Brain pericyte (primary cell): ENCODE measurements around the gene HSPA4.
"Not testable (repeated sequence)": the region's sequence is repeated elsewhere in the genome, so short reads cannot be mapped to it uniquely, and the experiment has no call there.

Source experiments
- DNase-seq: peaks from one replicate; pipeline ENCODE4 v3.0.0-alpha.2; 2012; ENCODE audit warnings: low read depth, low spot score

The HSPA4 gene

DNA sequence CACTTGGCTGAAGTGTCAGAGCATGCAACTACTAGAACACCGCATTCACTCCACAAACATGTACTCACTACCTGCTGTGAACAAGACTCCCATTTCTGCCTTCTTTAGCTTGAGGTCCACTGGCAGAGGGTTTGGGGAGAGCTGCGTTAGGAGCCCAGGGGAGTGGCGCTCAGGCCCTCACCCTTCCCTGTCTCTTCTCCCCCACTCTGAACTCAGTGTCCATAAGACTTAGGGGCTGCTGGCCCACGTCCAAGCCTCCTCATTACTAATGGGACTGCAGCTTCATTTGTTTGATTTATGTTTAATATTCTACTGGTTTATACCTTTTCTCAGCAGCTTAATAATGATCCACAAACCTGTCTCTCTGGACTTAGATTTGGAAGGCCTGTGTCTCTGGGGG, 70.9 kb downstream of the HSPA4 start:
- no peak for DNase-seq

- DNase-seq, result no peak
These were observed 71.5 kb downstream of the HSPA4 start for GRCh38 chr5:133123297-133123696.

DNA sequence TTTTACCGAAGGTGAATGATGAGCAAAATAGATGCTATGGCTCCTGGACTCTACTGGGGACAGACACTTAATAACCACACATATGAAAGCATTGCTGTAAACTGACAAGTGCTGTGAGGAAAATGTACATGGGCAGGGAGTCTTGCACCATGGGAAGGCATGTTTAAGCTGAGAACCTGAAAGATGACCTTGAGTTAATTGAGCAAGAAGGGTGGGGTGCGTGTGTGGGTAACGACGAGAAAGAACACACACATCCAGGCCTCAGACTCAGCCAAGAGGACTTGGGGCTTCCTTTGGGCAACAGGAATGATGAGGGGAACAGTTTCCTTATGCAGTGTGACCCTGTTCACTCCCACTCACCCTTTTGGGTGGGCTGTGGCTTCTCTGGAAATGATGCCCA, 73.1 kb downstream of the HSPA4 start:
- DNase-seq, result no peak

GRCh38 chr5:133128066-133128465, 76.3 kb downstream of the HSPA4 start:
- DNase-seq, result no peak

GRCh38 chr5:133129289-133129688, 77.5 kb downstream of the HSPA4 start:
- DNase-seq, result no peak

- DNase-seq, result no peak
These were observed 78.1 kb downstream of the HSPA4 start for GRCh38 chr5:133129950-133130349.

DNA sequence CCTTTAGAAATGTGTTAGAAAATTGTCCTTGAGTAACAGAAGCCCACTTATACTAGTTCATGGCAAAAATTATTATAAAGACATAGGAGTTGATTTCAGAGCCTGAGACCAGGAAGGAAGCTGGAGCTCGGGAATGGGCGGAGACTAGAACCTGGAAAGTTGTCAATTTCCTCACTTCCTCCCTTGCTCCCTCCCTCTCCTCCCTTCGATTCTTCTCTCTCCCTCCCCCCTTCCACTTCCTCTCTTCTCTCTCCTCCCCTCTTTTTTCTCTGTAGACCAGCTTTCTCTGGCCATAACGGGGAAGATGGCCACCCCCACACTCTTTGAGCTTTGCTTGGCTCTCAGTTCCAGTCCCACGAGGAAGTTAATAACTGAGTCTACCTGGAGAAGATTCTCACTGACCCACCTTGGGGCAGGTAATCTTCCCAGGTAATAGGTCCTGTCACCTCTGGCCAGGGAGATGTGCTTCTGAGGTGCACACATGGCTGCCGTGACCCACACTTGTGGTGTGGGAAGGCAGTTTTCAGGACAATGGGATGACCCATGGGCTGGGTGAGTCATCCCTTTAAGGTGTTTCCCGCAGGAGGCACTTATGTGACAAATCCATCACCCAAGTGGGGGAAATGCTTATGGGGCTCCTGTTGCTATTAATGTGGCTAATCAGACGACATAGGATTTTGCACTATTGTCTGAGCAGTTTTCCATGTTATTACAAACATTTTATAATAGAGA, 78.7 kb downstream of the HSPA4 start:
- no peak for DNase-seq

- DNase-seq, result no peak
These were observed 80.9 kb downstream of the HSPA4 start for GRCh38 chr5:133132717-133133116.

- not testable (repeated sequence) for DNase-seq
These were observed 81.4 kb downstream of the HSPA4 start for GRCh38 chr5:133133241-133133640.

- not testable (repeated sequence) for DNase-seq
These were observed 85.1 kb downstream of the HSPA4 start for GRCh38 chr5:133136890-133137289.

DNA sequence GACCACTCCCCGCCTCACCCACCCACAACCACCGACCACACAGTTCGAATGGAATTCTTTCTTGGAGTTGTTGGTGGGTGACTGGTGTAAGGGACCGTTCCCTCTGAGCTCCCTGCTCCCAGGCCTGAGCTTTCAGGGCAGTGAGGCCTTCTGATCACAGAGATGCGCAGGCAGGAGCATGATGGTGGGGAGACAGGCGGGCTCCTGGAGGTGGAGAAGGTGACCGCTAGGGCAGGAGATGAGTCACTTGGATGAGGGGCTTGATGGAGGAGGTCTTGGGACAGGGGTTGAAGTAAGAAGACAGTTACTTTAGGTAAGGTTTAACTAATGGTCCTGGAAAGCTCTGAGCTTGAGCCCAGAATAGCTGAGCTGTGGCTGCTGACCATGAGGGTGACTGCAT, 88.5 kb downstream of the HSPA4 start:
- no peak for DNase-seq

GRCh38 chr5:133141746-133142145, 89.9 kb downstream of the HSPA4 start:
- no peak for DNase-seq

- no peak for DNase-seq
These were observed 91.0 kb downstream of the HSPA4 start for GRCh38 chr5:133142782-133143181.

- DNase-seq, result no peak
These were observed 92.6 kb downstream of the HSPA4 start for GRCh38 chr5:133144245-133144981.

GRCh38 chr5:133145436-133146170, 93.8 kb downstream of the HSPA4 start:
- no peak for DNase-seq

GRCh38 chr5:133147411-133147810, 95.6 kb downstream of the HSPA4 start:
- no peak for DNase-seq

- DNase-seq, result no peak
These were observed 96.2 kb downstream of the HSPA4 start for GRCh38 chr5:133147815-133148567.

DNA sequence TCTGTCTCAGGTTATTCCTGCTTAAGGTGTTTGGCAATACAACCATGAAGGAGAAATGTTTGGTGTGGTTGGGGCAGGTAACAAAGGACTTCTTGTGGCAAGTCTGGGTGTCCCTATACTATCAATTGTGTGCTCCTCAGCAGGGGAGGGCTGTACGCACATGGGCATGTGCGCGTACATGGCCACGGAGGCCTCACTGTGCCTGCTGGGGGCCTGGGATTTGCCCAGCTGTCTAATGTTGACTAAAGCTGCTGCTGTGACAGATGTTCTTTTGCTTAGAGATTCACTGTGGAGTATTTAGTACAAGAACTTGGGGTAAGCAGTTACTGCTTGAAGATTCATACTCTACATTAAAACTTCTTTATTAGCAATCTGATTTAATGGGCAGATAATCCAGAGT, 97.5 kb downstream of the HSPA4 start:
- DNase-seq, result no peak

DNA sequence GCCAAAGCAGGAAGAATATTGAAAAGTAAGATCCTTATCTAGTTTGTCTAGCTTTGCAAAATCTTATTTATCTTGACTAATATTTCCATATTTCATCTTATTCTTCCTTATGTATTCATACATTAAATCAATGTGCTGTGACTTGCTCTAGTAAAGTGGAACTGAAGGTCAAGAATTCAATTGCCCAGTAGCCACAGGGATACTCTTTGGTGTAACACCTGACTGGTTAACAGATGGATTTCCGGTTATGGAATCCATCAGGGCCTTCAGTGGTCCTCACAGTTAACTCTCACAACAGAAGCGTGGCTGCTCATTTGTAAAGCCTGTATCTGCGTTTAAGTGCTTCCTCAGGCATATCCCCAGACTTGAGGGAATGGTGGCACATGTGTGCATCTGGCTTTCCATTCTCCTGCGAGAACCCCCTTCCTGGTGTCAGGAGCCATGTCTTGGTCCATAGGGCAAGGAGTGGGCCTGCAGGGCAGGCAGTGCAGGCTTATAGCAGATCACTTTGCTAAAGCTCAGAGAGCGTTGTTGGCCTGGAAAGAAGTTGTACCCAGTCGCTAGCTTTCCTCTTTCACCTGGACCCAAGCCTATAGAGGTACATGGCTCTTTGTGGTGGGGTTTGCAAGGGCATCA, 99.2 kb downstream of the HSPA4 start:
- DNase-seq, result no peak

DNA sequence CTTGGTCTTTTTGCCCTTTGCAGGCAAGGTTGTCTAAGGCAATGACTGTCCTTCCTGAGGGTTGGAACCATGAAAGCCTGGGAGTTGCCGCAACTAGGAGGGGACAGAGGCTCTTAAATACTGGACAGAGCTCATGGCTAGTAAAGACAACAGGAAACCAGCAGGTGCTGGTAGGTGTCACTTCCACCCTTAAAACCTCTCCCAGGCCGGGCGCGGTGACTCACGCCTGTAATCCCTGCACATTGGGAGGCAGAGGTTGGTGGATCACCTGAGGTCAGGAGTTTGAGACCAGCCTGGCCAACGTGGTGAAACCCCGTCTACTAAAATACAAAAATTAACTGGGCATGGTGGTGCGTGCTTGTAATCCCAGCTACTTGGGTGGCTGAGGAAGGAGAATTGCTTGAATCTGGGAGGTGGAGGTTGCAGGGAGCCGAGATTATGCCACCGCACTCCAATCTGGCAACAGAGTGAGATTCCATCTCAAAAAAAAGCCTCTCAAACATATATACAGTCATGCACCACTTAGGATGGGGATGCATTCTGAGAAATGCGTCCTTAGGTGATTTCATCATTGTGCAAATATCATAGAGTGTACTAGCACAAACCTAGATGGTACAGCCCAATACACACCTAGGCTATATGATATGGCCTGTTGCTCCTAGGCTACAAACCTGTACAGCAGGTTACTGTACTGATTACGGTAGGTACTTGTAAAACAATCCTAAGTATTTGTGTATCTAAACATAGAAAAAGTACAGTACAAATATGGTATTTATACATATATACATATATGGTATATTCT, 102.7 kb downstream of the HSPA4 start:
- no peak for DNase-seq
